Breast epithelium (tissue), 3 donors: ENCODE results near the gene PEMT.

Experiments
- CTCF ChIP-seq, 3 donors: fragments of 450-650 bp; IDR thresholded peaks; one replicate each; pipeline ENCODE4 v1.5.1; 2016 to 2017; ENCODE audit warnings: antibody characterized with exemption in 3 of 3, mild to moderate bottlenecking in 3 of 3, moderate library complexity in 3 of 3
- POLR2AphosphoS5 ChIP-seq, 3 donors: sonication (generic); formaldehyde crosslinking; IDR thresholded peaks; one replicate each; pipeline ENCODE4 v1.6.1; 2017; ENCODE audit warnings: antibody characterized with exemption in 3 of 3

GRCh38 chr17:17533901-17534441, 57.5 kb downstream of the PEMT start:
- TF ChIP-seq CTCF (IDR thresholded peaks at IDR 0.05) = no peak
- no peak for TF ChIP-seq POLR2AphosphoS5 (IDR thresholded peaks at IDR 0.05)
